NCI-H748 (cell line): ENCODE results near the gene SEC31B.

ENCODE experiments used
- DNase-seq: peaks from one replicate; lab custom pipeline; 2025; ENCODE audit not compliant: unreplicated experiment; lab: John Stamatoyannopoulos, UW

Gene SEC31B

GRCh38 chr10:100528921-100529474, 9.3 kb upstream of the SEC31B start:
- DNase-seq: no peak

GRCh38 chr10:100528123-100528886, 8.6 kb upstream of the SEC31B start:
- no peak for DNase-seq

GRCh38 chr10:100524638-100525037, 5.0 kb upstream of the SEC31B start:
- no peak for DNase-seq

GRCh38 chr10:100524206-100524605, 4.5 kb upstream of the SEC31B start:
- no peak for DNase-seq

- no peak for DNase-seq
These were observed 3.3 kb upstream of the SEC31B start for GRCh38 chr10:100522945-100523344.

- no peak for DNase-seq
These were observed 2.6 kb upstream of the SEC31B start for GRCh38 chr10:100522107-100522801.

GRCh38 chr10:100520811-100521210, 1.1 kb upstream of the SEC31B start:
- DNase-seq: no peak

- peak; percentile 66 for DNase-seq
These were observed 860 bp downstream of the SEC31B start for GRCh38 chr10:100518761-100519241.

GRCh38 chr10:100516847-100517246, 2.8 kb downstream of the SEC31B start:
- peak; percentile 22 for DNase-seq

GRCh38 chr10:100515612-100516011, 4.0 kb downstream of the SEC31B start:
- DNase-seq: no peak

- DNase-seq: no peak
These were observed 8.9 kb downstream of the SEC31B start for GRCh38 chr10:100510533-100511308.

- DNase-seq: no peak
These were observed 10.3 kb downstream of the SEC31B start for GRCh38 chr10:100509241-100509840.

- DNase-seq: peak; percentile 41
These were observed 10.9 kb downstream of the SEC31B start for GRCh38 chr10:100508691-100509150.

- DNase-seq: no peak
These were observed 11.4 kb downstream of the SEC31B start for GRCh38 chr10:100508266-100508665.

GRCh38 chr10:100507357-100507732, 12.3 kb downstream of the SEC31B start:
- no peak for DNase-seq

- no peak for DNase-seq
These were observed 12.9 kb downstream of the SEC31B start for GRCh38 chr10:100506596-100507356.

GRCh38 chr10:100505164-100505563, 14.5 kb downstream of the SEC31B start:
- DNase-seq: no peak

- no peak for DNase-seq
These were observed 15.6 kb downstream of the SEC31B start for GRCh38 chr10:100504096-100504495.

- DNase-seq: no peak
These were observed 16.7 kb downstream of the SEC31B start for GRCh38 chr10:100502926-100503494.

GRCh38 chr10:100501423-100501822, 18.2 kb downstream of the SEC31B start:
- no peak for DNase-seq
